Measurements from ENCODE around the gene GARIN3.

- no peak for TF ChIP-seq POLR2A (IDR thresholded peaks at IDR 0.05; ENCODE audit: low read length)
- TF ChIP-seq GATA1 (IDR thresholded peaks at IDR 0.05; ENCODE audit: low read depth, low read length) = no peak
Observed at GRCh38 chr5:157115502-157115901, 50.6 kb downstream of the GARIN3 start.

Data from erythroblast (primary cell).